ENCODE data around the gene TAF1C.

TAF1C gene

DNA sequence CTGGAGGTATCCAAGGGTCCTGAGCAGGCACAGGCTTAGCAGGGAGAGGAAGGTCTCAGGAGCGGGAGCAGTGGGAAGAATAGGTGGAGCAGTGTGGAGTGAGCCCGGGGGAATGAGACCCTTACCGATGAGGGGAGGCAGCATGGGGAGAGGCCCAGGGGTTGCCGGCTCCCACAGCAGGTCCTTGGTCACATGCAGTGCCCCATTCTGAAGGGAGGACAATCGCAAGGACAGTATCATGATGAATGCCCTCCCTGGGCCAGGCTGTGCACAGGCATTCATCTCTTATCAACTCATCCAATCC lies 3.3 kb downstream of the TAF1C start:
- DNase-seq (ENCODE audit: low read depth, low spot score) = no peak

DNA sequence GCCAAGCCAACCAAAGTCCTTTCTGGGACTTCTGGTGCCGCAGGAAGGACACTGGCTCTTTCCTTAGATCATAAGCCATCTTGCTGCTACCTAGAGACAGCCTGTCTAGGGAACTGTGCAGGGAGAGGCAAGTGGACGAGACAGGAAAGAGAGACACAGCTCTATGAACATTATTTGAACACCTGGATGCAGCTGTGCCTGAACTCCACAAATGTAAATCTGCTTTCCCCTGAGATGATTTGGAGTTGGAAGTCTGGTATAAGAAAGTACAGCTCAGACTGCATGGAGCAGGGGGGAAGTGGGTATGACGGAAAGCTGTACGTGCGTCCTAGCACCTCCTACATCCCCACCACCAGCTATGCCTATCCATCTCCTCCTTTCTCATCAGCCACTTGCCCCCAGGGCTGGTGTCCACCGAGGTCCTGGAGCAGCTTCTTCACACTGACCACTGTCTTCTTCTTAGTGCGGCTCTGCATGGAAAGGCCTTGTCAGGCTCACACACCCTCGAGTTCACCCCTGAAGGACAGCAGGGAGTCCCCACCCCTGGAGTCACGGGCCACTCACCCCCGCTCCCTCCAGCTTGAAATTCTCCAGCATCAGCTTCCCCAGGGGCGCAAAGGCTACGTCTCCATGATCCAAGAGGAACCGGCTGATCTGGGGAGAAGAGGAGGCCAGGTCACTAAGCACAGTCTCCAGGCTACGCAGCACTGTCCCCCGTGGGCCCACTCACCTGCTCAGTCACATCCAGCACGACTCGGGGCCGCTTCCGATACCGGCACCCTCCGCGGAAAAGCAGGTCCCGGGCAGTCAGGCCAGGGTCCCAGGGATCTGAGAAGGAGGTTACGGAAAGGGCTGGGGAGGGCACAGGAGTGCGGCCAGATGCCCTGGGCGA lies 3.9 kb downstream of the TAF1C start:
- no peak for DNase-seq (ENCODE audit: low read depth, low spot score)

DNA sequence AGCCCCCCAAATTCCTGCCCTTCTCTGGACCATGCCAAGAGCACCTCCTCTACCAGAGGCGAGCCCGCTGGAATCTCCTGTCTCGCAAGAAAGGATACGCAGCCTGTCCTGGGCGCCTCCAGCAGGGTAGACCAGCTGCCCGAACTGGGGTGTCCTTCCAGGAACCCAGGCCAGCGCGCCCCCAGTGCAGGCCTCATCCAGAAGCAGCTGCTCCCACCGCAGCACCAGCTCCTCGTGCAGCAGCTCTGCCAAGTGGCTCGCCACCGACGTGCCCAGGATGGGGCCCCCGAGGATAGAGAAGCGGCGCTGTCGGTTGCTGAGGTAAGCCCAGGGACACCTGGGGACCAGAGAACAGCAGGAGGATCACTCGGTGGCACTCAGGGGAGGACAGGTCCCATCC lies 4.8 kb downstream of the TAF1C start:
- no peak for DNase-seq (ENCODE audit: low read depth, low spot score)

DNA sequence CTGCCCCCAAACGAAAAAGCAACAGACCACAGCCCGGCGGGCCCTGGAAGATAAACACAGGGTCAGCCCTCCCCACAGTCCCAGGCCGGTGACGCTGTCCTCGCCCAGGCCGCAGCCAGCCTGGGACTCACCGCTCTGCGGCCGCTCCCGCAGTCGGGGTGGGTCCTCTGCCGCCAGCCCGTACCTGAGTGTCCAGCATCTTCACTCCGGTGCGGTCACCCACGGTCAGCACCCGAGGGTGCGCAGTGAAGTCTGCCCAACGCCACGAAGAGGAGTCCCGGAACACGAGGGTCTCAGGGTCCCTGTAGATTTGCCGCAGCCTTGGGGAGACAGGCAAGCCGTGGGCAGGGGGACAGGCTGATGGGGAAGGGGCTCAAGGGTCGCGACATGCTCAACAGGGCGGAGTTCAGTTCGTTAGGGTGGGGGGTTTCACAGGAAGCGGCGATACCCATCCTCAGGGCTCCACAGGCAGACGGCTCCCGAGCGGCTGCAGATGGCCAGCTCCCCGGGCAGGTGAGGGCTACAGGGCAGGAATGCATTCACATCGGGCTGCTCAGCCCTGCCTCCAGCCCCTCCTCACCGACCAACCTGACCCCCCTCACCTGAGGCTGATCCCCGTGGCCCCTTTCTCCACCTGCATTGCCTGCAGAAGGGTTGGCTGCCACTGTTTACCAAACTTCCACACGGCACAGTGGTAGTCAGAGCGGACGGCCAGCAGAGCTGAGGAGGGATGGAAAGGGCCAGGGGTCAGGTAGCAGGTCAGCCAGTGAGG lies 5.5 kb downstream of the TAF1C start:
- DNase-seq (ENCODE audit: low read depth, low spot score) = no peak

DNA sequence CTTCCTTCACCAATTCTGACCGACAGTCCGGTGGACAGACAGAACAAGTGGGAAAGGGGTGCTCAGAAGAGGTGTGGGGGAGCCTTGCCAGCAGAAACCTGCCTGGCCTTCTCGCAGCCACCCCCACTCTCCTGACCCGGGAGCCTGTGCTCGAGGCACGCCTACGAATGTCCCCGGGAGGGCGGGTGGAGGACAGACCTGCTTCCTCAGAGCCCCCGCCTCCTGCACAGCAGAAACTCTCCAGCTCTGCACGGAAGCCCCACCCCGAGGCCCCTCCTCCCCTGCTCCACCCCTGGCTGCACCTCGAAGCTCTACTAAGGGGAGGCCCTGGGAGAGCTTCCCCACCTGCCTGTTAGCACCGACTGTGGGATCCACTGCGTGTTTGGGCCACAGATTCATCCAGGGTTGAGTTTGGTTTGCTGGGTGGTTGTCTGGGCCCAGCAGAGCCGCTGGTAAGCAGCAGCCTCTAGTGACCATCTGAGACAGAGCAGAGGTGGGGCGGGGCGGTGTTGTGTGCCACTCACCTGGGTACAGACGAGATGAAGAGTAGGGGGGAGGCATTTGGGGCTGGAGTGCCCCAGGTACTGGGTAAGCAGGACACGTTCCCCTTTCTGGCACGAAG lies 6.2 kb downstream of the TAF1C start:
- no peak for DNase-seq (ENCODE audit: low read depth, low spot score)

DNA sequence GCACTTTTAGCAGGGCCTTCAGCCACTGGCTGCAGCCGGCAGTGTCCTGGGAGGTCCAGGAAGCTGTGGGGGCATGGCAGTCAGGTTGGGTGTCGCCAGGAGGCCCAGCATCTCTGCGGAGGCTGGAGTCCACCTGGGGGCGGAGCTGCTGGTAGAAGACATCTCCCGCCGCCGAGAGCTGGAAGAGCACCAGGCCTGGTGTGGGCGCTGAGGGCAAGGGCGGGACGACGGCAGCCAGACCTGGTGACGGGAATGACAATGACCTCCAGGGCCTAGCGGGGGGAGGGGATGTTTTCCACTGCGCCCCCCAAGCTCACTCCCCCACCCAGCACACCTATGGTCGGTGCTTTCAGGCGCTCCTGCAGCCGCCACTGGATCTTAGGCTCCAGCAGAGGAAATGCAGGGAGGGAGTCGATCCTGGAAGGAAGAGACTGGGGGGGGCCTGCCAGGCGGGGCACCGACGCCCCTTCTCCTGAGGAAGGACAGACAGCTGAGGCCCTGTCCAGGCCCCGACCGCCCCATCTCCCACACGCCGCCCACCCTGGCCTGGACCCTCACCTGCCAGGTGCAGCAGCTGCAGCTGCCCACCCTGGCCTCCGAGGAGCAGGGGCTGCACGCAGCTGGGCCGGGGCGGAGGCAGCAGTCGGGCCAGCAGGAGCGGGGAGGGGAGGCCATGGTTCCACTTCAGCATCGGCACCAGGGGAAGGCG lies 7.1 kb downstream of the TAF1C start:
- DNase-seq (ENCODE audit: low read depth, low spot score) = no peak

DNA sequence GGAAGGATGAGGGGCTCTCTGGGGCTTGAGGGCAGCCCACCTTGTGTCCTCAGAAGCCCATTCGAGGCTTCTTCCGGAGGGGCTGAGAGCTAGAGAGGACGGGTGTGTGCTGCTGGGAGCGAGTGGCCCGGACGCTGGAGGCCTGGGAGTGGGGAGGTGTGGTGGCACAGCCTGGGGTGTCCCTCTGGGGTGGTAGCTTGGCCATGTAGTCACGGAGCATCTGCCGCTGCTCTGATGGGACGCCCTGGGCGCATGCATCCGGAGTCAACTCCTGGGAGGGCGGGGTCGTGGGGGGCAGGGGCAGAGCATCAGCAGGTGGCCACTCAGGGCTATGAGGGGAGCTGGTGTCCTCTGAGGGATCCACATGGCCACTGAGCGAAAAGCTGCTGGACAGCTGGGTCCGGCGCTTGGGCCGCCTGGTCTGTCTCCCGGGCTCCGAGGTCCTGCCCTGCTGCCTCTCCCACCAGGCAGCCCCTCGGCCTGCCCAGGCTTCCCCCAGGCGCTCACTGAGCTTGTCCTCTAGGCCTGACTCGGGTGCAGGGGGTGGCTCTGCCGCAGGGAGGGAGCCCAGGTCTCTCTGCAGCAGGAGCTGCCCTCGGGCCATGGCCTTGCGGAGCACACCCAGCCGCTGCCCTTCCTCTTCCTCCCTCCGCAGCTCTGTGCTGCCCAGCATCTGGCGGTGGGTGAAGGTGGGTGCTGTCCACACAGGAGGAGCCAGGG lies 7.8 kb downstream of the TAF1C start:
- no peak for DNase-seq (ENCODE audit: low read depth, low spot score)

DNA sequence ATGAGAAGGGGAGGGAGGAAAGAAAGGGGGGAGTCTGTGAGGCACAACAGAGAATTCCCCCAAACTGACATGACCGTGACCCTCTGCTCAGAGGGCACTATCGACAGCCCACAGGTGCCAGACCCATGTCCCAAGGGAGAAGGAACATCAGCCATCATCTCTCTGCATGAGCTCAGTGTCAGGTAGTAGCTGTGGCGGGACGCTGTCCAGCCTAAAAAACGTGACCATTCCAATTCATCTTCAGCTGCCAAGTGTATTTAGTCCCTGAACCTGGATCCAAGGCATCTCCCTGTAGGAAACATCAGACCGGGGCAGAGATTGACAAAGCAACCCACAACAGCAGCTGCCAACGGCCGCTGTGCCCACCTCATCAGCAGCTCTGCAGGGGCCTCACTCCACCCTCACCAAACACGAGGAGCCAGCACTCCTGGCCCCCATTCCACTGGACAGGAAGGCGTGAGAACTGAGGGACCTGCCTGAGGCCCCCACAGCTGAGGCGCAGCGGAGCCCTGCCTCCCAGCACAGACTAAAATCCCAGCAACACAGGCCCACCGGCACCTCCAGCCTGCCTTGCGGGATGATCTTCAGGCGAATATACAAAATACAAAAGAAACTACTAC lies 8.6 kb downstream of the TAF1C start:
- DNase-seq (ENCODE audit: low read depth, low spot score) = no peak

DNA sequence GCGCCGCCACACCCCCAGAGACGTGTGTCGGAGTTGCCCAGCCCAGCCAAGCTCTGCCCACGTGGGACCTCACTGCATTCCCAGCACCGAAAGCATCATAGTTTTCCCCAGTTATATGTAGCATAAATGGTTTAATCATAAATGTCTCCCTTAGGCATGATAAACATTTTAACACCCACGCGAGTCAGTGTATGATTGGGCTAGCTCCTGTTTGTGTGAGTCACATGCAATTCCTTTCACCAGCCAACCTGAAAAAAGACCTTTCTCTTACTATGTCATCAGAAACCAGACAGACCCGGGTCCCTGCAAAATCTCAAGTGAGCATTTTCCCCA lies 9.2 kb downstream of the TAF1C start:
- DNase-seq (ENCODE audit: low read depth, low spot score) = no peak

DNA sequence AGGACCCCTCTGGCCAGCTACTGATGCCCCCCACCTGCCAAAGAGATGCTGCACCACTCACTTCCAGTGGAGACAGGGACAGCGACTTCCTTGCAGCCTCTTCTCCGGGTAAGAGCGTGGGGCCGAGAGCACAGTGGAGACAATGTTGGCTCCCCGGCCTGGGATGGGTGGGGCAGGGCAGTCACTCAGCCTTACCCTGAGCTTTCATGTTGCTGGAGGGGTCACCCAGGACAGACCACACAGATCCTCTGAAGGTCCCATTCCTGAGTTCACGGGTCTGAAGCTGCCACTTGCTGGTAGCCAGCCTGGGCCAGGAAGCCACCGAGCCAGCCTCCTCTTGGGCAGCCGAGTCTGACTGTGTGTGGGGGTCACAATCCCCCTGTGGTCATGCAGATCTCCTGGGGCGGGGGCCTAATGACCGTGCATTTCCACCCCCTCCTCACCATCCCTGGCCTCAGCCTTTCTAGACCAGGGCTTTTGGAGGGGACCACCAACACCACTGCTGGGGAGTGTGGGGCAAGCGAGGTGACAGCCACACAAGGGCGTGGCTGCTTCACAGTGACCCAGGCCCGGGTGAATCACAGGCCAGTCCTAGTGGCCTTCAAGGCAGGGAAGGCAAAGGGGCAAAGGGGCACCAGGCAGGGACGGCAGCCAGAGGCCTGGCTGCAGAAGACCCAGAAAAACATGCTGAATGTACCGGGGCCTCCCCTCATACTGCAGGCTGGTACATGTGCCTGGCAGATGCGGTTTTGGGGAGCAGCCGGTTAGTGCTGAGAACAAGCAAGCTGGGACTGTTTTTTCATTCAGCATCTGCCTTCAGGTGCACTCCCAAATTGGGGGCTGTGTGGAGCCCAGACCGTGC lies 10.4 kb downstream of the TAF1C start:
- DNase-seq (ENCODE audit: low read depth, low spot score) = no peak

DNA sequence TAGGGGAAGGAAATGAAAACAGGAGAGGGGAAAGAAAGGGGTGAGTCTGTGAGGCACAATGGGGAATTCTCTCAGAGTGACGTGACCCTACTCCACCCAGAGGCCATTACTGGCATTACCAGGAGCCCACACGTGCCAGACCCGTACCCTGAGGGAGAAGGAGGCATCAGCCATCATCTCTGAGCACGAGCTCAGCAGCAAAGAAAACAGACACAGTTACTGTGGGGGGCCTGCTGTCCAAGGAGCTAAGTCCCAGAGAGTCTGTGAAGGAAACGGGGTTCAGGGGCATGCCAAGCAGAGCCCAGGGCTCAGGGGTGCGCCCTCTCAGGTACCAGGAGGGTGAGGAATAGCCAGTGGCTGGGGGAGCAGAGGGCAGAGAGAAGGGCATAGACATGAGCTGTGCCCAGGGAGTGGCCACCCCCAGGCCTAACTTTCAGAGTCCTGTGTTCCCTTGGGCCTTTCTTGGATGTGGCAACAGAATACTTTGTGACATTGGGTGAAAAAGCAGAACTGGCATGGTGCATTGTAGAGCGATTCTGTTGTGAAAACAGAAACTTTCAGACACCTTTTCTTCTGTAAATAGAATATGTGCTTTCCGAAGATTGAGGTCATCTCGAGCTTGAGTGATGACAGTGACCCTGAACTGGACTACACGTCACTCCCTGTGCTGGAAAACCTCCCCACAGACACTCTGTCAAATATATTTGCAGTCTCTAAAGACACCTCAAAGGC lies 11.3 kb downstream of the TAF1C start:
- peak; percentile 68 for DNase-seq (ENCODE audit: low read depth, low spot score)

DNA sequence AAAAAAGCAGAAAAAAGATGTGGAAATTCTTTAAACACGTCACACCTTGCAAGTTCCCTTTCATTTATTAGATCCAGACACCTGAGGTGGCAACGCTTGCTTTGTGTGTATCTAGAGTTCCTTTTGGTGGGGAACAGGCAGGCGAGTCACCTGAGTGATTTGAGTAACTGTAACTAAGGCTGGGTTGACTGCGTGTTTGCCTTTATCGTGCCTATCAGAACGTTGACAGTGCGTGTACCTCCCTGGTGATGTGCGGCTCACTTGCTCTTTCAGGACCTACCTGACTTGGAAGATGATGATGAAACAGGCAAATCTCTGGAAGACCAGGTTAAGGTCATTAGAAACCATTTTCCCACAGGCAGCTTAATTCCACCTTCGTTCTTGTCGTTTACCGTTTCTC lies 12.5 kb downstream of the TAF1C start:
- DNase-seq (ENCODE audit: low read depth, low spot score) = no peak

DNA sequence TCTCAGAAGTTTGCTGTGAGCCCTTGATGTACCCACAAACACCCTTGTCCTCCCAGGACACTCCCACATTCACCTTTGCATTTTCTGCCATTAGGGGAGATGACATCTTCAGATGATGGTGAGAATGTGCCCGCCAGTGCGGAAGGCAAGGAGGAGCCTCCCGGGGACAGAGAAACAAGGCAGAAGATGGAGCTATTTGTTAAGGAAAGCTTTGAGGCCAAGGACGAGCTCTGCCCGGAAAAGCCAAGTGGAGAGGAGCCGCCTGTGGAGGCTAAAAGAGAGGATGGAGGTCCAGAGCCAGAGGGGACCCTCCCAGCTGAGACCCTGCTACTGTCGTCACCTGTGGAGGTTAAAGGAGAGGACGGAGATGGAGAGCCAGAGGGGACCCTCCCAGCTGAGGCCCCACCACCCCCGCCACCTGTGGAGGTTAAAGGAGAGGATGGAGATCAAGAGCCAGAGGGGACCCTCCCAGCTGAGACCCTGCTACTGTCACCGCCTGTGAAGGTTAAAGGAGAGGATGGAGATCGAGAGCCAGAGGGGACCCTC lies 17.0 kb downstream of the TAF1C start:
- no peak for DNase-seq (ENCODE audit: low read depth, low spot score)

DNA sequence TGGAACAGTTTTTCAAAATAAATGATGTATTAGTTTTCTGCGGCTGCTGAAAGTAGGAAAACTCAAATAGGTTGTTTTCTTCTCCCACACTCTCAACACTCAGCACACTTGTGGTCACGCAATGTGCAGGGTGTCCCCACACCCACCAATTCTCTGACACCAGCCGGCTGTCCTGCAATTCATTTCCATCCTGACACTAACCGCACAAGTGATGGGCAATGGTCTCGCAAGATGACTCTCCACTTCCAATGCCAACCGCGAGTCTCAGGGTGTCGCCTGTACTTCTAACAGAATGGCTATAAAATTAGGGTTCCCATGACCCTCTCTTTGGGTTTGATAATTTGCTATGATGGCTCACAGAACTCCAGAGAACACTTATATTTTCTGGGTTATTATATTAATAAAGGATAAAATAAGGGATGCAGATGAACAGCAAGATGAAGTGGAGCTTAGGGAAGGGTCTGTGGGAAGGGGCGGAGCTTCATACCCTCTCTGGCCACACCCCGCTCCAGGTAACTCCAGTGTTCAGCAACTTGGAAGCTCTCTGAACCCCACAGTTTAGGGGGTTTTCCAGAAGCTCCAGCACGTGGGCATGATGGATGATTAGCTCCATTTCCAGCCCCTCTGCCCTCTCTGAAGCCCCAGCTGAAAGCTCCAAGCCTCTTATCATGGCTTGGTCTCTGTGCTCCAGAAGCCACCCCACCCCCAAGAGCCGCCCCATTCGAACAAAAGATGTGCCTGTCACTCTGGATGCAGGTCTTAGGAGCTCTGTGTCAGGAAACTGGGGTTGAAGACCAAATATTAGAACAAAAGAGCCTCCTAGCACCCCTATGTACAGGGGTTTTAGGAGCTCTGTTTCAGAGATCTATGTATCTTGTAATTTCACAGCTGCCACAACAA lies 19.8 kb downstream of the TAF1C start:
- no peak for DNase-seq (ENCODE audit: low read depth, low spot score)

DNA sequence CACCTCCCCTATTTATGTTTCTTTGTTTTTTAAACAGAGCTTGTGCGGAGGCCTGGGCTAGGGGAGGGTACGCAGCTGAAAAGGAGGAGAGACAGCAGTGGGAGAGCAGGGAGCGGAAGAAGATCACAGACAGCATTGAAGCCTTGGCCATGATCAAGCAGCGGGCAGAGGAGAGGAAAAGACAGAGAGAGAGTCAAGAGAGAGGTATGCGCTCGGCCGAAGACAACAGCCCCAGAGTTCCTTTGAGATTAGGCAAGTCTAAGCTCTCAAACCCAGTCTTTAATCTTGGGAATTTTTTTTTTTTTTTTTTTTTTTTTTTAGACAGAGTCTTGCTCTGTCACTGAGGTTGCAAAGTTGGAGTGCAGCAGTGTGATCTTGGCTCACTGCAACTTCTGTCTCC lies 21.1 kb downstream of the TAF1C start:
- no peak for DNase-seq (ENCODE audit: low read depth, low spot score)

DNA sequence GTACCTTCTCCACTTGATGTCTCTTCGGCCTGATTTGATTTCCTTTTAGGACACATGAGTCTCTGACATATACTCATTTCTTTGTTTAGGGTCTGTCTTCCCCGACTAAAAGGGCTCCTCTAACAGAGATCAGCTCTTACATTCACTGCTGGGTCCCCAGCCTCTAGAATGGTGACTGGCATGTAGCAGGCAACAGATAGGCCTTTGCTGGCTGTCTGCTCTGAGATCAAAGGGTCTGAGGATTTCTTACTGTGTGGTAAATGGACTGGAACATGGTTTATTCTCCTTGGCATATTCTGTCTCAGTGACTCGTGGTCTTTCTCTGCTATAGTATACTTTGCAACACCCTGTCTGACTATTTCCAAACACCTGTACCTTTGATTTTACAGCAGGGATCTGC lies 25.1 kb downstream of the TAF1C start:
- DNase-seq (ENCODE audit: low read depth, low spot score) = no peak

DNA sequence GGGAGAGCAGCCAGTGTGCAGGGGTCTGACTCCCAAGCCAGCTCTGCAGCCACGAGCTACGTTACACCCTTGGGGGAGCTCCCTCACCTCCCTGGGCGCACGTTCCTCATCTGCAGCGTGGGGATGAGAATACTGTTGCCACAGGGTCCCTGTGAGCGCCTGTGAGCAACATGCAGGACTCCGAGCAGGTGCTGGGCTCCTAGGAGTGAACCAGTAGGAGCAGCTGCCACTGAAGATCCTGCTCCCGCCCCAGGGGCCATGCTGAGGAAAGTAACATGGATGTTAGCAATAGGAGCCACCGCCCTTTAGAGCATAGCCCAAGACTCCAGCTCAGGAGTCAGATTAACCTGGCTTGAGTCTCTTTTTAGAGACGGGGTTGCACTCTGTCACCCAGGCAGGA lies 25.8 kb downstream of the TAF1C start:
- DNase-seq (ENCODE audit: low read depth, low spot score) = no peak

DNA sequence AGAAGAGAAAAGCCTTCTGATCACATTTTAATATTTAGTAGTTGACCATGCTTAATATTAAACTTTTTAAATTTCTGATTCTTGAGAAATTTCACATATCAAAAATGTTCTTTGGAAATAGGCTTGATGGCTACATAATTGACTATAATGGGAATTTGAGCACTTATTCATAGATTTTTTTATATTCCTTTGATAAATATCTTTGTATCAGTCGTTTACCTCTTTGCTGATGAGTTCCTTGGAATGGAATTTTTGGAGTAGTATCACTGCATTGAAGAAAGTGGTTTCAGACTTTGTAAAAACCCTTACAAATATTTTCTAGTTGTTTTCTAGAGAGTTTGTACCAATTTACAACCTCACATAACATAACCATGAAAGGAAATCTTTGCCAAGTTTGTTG lies 27.1 kb downstream of the TAF1C start:
- no peak for DNase-seq (ENCODE audit: low read depth, low spot score)

Measured in ELF-1 (cell line).